Activated gamma-delta T cell treated with Interleukin-2 at 50 U/mL for 16 hours (primary cell): ENCODE data around the gene HOXC9.

Source experiments
- DNase-seq: peaks from one replicate; pipeline ENCODE4 v3.0.0-alpha.2; 2020

HOXC9 gene

DNA sequence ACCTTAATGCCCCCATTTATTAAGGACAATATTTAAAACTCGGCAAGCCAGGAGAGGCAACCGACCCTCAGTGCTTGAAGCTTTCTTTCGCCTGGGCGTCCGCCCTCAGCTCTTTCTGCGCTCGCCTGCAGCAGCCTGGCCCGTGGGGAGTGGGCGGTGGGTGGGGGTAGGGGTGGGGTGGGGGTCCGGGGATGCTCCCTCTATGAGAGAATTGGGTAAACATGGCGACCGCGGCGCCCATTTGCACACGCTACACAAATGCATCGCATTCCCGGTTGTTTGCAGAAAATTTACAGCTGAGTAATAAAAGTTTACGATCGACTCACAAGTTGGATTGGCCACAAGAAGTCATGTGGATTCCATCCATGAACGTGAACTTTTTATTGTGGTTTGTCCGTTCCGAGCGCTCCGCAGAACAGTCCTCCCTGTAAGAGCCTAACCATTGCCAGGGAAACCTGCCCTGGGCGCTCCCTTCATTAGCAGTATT is 16.6 kb downstream of the HOXC9 start:
- no peak for DNase-seq

DNA sequence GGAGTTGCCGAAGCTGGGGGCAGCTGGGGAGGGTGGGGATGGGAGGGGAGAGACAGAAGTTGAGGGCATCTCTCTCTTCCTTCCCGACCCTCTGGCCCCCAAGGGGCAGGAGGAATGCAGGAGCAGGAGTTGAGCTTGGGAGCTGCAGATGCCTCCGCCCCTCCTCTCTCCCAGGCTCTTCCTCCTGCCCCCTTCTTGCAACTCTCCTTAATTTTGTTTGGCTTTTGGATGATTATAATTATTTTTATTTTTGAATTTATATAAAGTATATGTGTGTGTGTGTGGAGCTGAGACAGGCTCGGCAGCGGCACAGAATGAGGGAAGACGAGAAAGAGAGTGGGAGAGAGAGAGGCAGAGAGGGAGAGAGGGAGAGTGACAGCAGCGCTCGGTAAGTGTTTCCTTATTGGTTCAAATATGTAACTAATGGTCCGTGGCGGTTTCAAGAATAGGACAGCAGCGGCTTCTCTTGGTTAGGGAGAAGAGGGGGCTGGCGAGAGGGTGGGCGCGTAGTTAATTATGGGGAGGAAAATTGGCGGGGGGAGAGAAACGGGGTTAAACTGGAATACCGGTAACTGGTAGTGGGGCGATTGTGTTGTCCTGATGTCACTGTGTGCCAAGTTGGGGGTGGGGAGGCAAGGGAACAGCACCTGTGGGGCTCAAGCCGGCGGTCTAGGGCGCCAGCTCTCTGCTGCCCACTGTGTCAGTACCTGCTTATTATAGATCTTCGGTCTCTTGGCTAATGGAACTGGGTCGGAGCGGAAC is 17.2 kb downstream of the HOXC9 start:
- no peak for DNase-seq

DNA sequence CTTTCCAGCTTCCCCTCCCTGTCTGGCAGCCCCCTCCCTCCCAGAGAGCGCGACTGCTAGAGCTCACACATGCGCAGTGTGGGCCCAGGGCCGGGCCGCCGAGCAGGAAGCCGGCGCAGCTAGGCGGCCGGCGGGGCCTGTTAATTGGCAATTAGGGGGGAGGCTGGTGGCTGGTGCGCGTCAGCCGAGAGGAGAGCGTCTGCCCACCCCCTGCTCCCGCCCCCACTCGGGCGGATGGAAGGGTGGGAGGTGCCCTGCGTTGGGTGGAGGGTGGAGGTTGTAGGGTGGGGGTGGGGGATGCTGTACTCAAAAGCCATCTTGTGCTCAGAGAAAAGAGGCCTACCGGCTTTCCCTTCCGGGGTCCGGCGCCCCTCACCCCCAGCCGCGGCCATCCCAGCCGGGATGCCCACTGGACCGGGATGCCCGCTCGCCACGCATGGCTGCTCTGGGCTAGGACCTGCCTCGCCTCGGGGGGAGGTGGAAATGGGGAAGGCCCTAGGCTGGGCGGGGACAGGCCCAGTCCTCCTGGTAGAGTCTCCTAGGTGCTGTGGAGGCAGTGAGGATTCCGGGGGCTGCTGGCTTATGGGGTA is 18.0 kb downstream of the HOXC9 start:
- peak; percentile 70 for DNase-seq

- no peak for DNase-seq
Observed at GRCh38 chr12:54018468-54018984, 18.6 kb downstream of the HOXC9 start.

DNA sequence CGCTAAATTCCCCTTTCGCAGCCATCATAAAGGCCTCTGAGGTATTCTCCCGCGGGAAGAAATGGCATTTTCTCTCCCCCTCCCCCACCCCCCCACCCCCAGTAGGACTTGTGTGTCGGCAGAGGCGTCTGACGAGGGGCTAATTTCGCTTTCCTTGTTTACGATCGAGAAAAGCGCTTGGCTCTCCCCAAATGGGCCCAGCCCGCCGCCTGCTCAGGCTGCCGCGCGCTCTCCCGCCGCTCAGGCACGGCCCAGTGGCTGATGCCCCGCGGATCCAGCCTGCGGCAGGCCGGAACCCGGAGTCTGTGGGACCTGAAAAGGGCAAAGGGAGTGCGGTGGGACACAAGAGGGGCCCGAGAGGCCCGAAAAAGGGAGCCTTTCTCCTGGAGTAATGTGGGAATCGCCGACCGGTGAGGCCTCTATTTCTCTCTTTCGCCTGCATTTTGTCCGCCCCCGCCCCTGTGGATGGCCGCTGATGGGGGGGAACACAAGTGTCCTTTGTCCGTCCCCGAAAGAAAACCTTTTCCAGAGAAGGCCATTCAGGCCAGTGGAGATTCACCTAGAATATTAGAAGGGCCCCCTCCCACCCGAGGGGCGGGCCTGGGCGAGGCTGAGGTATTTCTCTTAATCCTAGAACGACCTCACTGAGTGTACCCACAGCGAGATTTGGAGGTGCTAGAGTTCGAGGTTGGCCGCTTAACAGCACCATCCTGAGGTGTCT is 19.3 kb downstream of the HOXC9 start:
- no peak for DNase-seq

- DNase-seq: no peak
Observed at GRCh38 chr12:54019924-54020590, 20.1 kb downstream of the HOXC9 start.

GRCh38 chr12:54020591-54021405 is 20.8 kb downstream of the HOXC9 start:
- DNase-seq: no peak

GRCh38 chr12:54021432-54022013 is 21.6 kb downstream of the HOXC9 start:
- DNase-seq: no peak

- DNase-seq: no peak
Observed at GRCh38 chr12:54022960-54023884, 23.3 kb downstream of the HOXC9 start.

DNA sequence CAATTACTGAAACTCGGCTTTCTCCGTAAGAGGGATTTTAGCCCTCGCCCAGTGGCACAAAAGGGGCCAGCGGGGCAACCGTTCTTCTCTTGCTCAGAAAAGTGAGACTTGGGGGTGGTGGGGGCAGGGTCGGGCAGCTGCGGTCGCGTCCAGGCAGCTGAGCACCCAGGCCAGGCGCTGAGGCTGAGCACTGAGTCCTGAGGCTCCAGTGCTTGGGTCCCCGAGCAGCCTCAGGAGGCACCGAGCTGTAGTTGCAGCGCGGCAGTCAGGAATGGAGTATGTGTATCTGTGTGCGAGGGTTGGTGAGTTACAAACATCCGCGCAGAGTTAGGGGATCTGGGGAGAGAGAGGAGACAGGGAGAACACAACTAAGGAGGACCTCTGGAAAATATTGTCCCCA is 24.2 kb downstream of the HOXC9 start:
- no peak for DNase-seq

DNA sequence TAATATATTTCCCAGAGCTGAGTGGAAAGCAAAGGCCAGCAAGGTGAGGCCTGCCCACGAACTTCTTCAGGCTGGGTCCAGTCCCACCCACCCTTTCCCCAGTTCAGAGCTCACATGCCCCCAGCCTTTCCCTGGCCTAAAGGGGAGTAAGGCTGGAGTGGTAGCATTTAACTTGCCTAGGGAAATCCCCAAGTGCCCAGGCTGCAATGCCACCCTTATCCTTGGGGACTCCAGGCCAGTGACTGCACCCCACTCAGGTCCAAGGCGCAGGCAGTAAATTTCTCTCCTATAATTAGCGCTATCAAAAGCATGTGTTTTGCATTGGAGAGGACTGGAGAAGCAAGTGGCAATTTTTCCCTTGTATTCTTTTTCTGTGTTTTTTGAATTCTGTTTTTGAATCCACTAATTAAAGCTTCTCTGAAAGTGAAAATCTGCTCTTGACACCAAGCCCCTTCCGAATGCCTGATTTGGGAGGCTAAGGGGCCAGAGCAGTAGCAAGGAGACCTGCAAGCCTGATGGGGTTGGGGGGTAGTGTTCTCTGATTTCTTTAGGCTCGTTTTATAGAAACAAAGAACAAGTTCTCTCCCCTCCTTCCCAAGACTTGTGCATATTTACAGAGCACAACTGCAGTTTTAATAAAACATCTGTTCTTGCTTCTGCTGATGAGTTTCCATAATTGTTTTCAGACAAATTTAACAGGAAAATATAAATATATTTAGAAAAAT is 24.8 kb downstream of the HOXC9 start:
- DNase-seq: no peak

DNA sequence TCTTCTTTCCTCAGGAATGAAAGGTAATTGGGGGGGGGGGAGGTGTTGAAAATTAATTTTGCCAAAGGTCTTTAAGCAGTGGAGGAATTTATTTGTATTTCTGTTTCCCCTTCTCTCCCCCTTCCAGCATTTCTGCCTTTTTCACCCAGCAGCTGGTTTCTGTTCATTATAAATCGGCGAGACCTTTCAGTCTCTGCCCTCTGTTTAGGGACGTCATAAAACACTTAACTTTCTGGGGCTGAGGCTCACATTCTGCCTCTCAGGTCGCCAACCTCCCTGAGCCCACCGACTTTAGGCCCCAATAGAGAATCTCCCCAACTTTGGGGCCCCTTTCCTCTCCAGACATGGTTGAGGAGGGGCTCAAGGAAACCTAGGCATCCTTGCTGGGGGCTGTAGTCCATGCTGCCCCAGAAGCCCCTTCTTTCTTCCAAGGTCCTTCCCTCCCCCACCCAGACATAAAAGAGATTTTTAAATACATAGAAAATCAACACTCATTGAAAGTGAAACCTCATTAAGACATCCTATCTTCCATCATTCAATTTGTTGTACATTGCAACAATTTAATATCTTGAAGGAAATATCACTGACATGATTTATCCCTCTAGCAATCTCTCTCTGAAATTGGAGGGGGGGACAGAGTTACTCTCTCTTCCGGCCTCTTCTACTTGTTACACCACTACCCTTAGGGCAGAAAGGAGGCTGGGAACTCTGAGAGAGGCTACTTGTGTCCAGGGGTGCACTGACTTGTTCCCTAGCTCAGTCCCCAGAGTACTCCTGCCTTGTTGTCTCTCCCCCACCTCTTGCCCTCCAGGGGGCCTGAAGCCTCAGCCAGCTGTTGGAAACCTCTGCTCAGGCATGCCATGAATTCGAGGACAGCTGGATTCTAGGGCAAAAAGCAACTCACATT is 25.8 kb downstream of the HOXC9 start:
- no peak for DNase-seq

DNA sequence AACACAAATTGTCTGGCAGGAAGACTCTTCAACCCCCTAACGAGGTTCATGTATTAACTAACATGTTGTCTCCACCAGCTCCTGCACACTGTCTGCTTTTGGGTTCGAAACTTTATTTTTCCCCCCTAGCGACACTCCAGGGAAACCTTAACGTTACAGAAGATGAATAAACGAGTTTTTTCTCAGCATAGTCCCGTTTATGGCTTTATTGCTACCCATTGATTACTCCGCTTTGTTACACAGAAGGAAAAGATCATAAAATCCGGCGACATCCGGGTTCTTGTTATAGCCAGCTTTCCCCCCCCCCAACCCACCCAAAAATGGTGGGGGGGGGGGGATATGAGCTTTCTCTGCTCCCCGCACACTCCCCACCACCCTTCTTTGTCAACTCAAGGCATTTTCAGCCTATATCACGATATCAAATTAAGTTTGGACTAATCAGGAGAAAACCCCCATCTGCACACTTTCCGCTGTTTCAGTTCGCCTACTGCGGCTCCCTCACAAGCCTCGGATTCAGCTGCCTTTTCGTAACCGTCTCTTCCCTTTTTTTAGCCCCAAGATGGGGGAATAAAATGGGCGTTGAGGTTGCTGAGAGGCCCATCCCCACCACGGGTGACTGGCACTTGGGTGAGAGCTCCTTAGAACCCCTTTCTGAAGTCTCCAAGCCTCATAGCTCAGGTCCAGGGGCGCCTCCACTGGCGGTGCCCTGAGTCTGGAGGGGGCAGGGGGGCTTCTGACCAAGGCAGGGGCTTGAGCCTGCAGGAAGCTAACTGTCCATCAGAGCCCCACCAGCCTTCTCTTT is 26.9 kb downstream of the HOXC9 start:
- DNase-seq: no peak

DNA sequence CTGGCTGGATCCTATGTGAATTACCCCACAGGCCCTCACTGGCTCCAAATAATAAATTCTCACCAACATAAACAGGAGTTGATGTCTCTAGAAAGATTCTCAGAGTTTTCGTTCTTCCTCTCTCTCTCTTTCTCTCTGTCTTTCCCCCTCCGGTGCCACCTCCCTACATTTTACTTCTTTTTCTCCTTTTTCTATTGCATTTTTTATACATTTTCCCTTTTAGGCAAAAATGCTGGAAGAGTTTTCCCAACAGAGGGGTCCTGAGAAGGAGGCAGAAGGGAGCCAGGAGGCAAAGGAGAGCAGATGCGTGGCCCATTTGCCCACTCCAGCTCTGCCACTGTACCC is 27.5 kb downstream of the HOXC9 start:
- DNase-seq: no peak

GRCh38 chr12:54028314-54029201 is 28.6 kb downstream of the HOXC9 start, which contains the start of gene HOXC6:
TSS of gene HOXC6 (plus strand) at chr12:54028440. CDS start at chr12:54028522, 82 bp downstream.
- DNase-seq: no peak

DNA sequence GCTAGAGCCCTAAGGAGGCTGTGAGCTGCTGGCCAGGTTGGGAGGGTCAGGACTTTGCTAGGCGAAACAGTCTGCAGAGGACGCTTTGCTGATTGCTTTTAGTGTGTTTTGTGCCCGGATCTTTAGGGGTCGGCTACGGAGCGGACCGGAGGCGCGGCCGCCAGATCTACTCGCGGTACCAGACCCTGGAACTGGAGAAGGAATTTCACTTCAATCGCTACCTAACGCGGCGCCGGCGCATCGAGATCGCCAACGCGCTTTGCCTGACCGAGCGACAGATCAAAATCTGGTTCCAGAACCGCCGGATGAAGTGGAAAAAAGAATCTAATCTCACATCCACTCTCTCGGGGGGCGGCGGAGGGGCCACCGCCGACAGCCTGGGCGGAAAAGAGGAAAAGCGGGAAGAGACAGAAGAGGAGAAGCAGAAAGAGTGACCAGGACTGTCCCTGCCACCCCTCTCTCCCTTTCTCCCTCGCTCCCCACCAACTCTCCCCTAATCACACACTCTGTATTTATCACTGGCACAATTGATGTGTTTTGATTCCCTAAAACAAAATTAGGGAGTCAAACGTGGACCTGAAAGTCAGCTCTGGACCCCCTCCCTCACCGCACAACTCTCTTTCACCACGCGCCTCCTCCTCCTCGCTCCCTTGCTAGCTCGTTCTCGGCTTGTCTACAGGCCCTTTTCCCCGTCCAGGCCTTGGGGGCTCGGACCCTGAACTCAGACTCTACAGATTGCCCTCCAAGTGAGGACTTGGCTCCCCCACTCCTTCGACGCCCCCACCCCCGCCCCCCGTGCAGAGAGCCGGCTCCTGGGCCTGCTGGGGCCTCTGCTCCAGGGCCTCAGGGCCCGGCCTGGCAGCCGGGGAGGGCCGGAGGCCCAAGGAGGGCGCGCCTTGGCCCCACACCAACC is 29.8 kb downstream of the HOXC9 start:
- DNase-seq: no peak
